Measurements from ENCODE around the gene CSRP1. TPM values are rescaled to one million over a fixed set of nuclear protein-coding genes. Genes with fewer than 3 reads are reported as not detected.
"Not testable (repeated sequence)": the region's sequence is repeated elsewhere in the genome, so short reads cannot be mapped to it uniquely, and the experiment has no call there.

The CSRP1 gene
- total RNA-seq, 1 donor from 2014 or later, result 67.7 TPM

DNA sequence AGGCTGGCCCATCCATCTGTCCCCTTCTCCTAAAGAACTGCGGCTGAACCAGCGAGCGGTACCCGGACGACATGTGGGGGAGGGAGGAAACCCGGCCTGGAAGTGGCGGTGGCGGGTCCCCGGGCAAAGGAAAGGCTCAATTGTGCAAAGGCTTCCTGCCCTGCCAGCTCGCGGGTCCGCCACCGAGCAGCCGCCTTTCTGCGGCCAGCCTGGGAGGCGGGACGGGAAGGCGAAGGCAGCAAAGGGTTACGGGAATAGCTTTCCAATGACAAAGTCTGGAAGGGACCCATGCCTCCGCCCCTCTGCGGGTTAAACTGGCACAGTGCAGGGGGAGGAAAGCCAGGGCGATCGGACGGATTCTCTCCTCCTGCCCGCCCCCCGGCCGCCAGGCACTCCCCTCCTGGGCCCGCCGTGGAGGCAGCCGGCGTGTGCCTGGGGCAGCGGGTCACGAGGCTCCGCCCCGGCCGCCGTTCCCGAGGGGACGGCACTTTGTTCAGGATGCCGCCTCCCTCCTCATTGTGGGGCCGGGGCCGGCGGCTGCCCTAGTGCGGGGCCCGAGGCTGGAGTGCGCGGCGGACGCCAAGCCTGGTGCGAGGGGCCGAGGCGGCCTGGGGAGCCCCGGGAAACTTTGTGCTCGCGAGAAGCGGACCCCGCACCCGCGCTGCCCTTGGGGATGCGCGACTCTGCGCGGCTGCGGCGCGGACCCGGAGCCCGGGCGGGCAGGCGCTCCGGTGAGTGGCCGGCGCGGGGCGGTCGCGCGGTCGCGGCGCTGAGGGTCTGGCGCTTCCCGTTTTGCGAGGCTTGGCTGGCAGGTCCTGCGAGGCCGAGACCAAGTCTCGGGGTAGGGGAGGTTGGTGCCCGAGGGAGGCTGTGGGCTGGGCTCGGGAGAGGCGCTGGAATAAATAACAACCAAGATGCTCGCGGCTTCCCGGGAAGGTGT, 32.0 kb upstream of the CSRP1 start, which contains the start of gene NAV1:
Gene NAV1 (plus strand): TSS at position 516 of the 940 bp plus-strand sequence. CDS start 83,758 bp downstream, outside the sequence.
- DNase-seq (ENCODE audit: low spot score), result peak; percentile 54

DNA sequence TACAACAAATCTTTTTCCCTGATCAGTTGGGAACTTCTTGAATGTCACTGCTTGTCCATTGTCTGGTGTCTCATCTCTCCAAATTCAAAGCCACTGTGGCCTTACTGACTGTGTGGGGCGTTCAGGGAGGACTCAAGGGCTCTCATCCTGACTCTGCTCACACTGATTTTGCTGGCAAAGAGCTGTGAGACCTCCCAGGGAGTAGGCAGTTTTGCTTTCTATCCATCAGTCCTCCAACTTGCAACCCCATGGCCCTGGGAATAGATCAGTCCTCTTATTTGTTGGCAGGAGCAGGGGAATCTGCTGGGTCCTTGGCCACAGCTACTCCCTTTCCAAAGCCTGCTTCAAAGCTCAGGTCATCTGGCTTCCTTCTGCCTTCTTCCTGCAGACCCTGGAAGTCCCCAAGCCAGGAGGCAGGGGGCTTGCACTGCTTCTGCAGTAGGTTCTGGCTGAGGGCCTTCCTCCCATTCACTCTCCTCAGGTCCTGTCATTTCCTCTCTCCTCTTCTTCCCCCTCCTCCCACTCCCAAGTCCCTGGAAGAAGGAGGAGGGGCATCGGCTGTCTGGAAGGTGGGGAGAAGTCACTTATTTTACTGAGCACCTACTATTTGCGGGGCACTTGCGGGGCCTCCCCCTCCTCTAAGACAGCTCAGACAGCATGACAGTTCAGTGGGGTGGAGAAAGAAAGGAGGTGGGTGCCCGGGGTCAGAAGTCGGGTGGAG, 31.1 kb upstream of the CSRP1 start:
- ATAC-seq (peak; percentile 7), DNase-seq (ENCODE audit: low spot score) (no peak)

More for the DNA sequence above, 32.0 kb upstream of the CSRP1 start, which contains the start of gene NAV1:
- ATAC-seq, result peak; percentile 80

DNA sequence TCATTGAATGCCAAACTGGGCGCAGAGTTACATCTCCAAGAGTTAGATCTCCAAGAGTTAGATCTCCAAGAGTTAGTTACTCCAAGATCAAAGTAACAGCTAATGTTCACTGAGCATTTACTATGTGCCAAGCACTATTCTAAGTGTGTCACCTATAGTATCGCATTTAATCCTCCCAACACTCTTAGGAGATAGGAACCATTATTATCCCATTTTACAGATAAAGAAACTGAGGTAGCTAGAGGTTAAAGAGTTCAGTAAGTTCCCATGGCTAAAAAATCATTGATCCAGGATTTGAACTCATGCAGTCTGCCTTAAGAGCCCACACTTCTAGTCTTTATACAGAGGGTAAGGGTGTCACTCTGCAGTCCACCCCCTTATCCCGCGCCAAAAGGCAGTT, 30.5 kb upstream of the CSRP1 start:
- no peak for DNase-seq (ENCODE audit: low spot score)
- no peak for ATAC-seq

DNA sequence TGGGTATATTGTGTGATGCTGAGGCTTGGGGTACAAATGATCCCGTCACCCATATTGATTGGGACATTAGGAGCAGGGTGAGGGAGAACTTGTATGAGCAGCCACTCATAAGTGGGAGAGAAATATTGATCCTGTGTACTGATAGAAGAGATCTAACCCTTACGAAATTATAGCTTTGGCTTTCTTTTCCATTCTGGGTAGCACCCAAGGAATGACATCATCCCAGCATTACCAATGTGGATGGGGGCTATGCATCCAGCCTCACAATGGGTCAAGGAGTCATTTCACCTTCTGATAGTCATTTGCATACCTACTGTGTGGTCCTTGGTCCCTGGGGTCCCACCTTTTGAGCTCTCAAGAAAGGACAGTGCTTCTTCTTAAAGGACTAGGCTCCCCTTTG, 30.1 kb upstream of the CSRP1 start:
- DNase-seq (ENCODE audit: low spot score), result no peak
- no peak for ATAC-seq

DNA sequence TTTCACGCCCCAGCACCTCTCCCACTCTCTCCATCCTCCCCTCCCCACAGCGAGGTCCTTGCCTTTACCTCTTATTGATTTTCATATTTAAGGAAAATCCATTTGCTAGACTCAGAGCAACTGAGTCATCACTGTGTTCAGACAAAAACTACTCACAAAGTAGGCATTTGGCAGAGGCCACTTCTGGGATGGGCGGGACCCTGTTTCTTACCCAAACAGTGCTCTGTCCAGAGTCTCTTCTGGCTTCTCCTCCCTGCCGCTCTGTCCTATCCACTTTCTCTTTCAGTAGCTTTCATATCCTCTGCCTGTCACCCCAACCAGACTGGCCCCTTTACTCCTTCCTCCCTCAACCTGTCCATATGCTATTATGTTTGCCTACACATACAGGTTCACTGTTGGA, 29.6 kb upstream of the CSRP1 start:
- peak; percentile 21 for ATAC-seq

DNA sequence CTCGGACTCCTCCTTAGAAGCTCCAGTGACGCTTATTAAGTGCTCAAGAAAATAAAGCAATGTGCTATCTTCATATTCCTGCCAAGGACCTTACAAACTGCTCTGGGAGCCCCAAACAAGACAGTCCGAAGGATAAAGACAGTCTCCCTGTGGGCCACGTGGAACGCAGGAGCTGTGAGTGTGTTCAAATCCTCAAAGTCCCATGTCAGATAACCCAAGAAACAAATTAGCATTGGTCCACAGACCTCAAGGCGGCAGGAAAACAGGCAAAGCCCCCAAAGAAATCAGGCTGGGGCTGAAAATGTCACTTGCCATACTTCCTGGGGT, 29.0 kb upstream of the CSRP1 start:
- no peak for DNase-seq (ENCODE audit: low spot score)
- no peak for ATAC-seq

More for the DNA sequence above, 29.6 kb upstream of the CSRP1 start:
- DNase-seq (ENCODE audit: low spot score), result no peak

DNA sequence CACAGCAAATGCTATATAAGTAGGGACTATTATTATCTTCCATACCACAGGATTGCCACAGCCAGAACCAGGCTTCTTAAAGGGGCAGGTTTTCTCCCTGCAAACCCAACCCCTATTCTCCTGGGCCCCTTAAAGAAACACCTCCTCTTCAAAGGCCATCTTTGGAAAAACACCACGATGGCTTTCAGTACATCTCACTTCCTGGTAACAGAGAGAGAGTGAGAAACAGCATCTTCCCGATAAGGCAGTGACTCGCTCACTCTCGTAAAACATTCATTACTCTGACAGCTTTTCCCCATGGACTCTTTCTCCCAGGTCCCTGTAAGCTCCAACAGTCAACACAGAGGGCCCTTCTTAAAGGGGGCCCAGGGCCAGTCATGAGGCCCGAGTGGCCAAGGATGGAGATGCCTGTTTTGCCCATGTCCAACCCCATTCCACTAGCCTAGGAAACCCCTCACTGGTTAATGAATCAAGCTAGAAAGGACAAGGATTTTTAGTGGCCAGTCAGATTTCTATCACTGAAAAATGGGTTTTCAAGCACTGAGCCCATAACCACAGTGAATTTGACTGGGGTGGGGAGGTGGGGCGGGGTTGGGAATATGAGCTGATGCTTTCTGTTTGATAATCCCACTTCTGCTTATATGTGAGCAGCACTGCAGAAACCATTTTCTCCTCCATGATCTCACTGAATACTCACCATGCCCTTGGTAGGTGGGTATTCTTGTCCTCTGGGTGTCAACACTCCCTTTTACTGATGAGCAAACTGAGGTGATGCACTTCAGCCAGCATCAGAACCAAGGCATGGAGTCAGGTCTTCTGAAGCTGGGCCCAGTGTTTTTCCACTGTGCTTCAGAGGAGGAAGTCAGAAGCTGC, 28.4 kb upstream of the CSRP1 start:
- ATAC-seq (no peak), DNase-seq (ENCODE audit: low spot score) (no peak)

DNA sequence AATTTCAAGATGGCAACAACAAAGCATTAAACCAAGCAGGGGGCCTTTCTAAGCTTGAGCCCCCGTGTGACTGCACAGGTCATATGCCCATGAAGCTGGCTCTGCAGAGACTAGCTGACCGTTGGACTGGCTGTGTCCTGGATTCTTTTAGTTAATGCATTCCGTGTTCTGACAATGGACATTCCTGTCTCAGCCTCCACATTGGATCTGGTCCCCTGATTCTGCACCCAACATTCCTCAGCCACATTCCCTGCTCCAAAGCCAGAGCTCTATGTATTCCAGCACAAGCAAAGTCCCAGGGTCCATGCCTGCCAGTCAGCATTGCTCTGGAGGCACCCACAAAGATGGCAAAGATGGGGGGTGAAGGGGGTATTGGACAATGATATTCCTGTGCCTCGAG, 26.9 kb upstream of the CSRP1 start:
- ATAC-seq (no peak), DNase-seq (ENCODE audit: low spot score) (no peak)

DNA sequence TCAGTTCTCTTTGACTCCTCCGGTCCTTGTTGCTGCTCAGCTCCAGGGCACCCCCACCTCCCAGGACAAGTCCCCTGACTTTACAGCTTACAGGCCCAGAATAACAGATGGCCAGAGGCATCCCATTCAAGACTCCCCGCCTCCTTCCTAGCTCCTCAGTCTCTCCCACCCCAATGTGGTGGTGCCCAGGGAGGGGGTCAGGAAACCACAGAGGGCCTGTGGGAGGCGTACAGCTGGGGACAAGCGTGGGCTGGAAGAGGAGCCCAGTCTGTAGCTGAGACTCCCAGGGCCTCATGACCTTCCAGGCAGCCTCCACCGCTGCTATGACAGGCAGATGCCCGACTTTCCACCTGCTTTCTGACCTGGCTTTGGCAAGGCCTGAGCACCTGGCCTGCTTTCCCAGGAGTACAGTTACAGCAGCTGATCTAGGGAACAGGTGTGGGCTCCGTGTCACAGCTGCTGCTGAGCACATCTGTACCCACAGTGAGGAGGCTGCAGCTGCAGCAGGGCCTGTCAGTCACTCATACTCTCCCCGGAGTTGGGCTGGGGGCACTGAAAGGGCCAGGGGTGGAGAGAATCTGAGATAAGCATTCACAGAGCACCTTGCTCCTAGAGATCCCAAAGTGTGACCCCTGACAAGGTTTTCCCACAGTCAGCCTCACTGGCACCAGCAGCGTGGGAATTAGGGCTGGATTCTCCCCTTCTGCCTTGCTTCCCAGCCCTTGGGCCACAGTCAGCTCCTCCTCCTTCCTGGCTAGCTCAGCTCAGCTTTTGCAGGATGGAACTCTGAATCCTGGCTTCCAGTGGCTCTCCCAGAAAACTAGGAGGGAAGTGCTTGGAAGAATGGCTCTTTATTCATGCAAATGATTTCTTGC, 24.9 kb upstream of the CSRP1 start:
- ATAC-seq (no peak), DNase-seq (ENCODE audit: low spot score) (no peak)

DNA sequence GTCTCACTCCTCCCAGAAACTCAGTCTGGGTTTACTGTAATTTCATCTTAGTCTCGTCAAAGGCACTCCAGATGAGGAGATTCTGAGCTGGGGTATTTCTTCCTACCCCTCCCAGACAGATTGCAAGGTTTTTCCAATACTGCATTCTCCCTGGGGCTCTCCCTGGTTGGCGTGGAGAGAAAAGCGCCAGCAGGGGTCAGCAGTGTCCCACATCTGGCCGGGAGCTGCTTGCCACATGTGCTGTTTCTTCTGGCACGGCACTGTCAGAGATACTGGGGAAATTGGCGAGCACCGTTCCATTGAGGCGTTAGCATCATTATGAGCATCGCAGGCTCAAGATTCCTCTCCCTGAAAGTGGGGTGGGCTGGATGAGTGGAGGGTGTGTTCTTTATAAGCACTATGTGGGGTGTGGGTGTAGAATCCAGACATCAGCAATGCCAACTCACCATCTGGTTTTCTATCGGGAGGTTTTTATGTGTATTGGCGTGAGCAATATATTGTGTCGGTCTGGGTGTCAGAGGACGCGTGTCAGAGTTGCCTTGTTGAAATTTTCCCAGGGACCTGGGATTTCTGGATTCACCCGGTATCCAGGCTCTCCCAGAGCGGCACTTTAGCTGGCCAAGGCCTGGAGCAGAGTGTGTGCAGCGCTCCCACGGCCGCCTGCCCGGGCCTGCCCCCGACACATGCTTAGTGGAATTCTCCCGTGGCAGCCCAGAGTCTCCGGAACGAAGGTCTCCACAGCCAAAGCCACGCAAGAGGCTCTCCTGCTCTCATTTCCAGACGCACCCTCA, 24.0 kb upstream of the CSRP1 start:
- DNase-seq (ENCODE audit: low spot score) (peak; percentile 61), ATAC-seq (peak; percentile 87)

DNA sequence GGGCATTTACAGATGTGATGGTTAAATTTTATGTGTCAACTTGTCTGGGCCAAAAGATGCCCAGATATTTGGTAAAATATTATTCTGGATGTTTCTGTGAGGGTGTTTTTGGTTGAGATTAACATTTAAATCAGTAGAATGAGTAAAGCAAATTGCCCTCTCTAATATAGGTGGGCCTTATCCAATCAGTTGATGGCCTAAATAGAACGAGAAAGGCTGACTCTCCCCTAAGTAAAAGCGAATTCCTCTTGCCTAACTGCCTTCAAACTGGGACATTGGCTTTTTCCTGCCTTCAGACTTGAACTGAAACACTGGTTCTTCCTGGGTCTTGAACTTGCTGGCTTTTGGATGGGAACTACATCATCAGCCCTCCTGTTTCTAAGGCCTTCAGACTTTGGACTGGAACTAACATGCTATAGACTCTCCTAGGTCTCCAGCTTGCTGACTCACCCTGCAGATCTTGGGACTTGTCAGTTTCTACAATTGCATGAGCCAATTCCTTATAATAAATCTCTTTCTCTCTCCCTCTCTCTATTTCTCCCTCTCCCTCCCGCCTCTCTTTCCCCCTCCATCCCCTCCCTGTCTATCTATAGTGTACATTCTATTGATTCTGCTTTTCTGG, 21.8 kb upstream of the CSRP1 start:
- DNase-seq (ENCODE audit: low spot score) (no peak), ATAC-seq (no peak)

DNA sequence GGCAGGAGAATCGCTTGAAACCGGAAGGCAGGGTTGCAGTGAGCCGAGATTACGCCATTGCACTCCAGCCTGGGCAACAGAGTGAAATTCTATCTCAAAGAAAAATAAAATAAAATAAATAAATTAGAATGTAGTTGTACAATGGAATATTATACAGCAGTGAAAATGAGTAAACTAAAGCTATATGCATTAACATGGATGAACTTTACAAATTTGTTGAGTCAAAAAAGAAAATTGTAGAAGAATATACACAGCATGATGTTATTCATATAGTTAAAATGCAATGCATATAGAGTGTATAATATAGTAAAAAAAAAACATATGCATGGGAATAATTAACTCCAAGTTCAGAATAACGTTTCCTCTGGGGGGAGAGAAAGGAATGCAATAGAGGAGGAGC, 21.0 kb upstream of the CSRP1 start:
- no peak for DNase-seq (ENCODE audit: low spot score)
- ATAC-seq, result no peak

DNA sequence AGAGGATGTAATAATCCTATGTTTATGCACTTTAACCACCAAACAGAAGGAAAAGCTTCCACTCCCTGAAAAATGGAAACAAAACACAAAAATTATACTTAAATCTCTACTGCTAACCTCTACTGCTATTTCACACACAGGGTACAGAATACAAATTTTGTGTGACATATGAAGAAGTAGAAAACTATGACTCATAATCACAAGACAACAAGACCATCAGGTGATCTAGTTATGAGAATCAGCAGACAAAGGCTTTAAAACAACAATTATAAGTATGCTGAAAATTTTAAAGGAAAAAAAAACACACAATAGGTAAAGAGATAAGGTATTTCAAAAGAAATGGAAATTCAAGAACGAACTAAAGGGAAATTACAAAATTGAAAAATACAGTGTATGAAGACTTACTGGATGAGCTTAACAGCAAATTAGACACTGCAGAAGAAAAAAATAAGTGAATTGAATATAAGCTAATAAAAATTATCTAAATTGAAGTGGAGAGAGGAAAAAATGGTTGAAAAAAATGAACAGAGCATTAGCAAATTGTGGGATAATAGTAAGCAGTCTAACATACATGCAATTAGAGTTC, 18.4 kb upstream of the CSRP1 start:
- DNase-seq (ENCODE audit: low spot score) (no peak), ATAC-seq (no peak)

DNA sequence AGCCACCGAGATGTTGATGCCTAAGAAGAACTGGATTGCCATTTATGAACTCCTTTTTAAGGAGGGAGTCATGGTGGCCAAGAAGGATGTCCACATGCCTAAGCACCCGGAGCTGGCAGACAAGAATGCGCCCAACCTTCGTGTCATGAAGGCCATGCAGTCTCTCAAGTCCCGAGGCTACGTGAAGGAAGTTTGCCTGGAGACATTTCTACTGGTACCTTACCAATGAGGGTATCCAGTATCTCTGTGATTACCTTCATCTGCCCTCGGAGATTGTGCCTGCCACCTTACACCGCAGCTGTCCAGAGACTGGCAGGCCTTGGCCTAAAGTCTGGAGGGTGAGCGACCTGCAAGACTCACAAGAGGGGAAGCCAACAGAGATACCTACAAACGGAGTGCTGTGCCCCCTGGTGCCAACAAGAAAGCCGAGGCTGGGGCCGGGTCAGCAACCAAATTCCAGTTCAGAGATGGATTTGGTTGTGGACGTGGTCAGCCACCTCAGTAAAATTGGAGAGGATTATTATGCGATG, 13.2 kb upstream of the CSRP1 start:
- ATAC-seq; DNase-seq (ENCODE audit: low spot score): not testable (repeated sequence)

DNA sequence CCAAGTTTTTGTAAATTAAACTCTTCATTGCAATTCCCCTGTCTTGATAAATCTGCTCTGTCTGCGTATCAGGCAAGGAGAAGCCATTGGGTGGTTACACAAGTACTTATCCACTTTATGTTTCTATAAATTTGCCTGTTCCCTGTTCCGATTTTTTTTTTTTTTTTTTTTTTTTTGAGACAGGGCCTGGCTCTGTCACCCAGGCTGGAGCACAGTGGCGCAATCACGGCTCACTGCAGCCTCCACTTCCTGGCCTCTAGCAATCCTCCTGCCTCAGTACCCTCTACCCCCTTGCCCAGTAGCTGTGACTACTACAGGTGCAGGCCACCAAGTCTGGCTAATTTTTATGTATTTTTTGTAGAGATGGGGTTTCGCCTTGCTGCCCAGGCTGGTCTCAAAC, 11.1 kb upstream of the CSRP1 start:
- ATAC-seq, result no peak

DNA sequence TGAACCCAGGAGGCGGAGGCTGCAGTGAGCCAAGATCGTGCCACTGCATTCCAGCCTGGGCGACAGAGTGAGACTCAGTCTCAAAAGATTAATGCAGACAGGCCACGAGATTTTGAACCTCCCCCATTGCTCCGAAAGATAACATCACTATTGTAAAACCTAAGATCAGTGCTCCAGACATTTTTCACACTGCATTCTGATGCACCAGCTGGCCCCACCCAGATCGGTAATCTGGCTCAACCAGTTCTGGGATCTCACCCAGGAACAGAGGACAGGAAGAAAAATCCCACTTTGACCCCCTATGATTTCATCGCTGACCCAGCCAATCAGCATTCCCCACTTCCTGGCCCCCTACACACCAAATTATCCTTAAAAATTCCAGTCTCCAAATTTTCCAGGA, 10.7 kb upstream of the CSRP1 start:
- DNase-seq (ENCODE audit: low spot score) (no peak), ATAC-seq (no peak)

More for the DNA sequence above, 11.1 kb upstream of the CSRP1 start:
- DNase-seq (ENCODE audit: low spot score), result no peak

DNA sequence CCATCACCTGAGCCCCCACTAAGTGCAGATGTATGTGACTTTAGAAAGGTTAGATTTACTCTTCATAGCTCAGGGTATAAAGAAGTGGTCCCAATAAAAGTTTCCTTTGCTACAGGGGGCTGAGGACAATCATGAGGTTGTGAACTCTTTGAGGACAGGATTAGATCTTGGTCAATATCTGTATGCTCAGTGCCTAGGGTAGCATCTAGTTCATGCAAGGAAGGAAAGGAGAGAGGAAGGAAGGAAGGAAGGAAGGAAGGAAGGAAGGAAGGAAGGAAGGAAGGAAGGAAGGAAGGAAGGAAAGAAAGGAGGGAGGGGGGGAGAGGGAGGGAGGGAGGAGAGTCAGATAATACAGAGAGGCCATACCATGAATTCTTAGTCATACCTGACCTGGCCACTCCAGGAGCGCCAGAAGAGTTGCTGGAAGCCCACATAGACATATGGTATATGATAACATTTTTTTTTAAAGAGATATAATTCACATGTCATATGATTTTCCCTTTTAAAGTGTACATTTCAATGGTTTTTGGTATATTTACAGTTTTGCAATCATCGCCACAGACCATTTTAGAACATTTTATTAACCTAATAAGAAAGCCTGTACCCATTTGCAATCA, 9.7 kb upstream of the CSRP1 start:
- DNase-seq (ENCODE audit: low spot score) (no peak), ATAC-seq (no peak)

DNA sequence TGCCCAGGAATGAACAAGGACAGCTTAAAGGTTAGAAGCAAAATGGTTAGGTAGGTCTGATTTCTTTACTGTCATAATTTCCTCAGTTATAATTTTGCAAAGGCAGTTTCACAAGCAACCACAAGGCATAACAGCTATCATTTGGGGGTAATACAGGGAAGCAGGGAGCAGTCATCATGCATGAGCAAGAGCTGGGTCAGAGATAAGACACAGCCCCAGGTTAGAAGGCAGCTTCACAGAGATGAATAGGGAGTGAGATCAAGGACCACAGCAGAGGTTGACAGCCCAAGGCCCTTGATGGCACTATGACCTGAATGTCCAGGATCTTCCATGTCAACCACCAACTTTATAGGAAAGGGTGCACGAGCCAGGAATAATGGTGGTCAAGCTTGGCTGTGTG, 9.0 kb upstream of the CSRP1 start:
- ATAC-seq (no peak), DNase-seq (ENCODE audit: low spot score) (no peak)

Measured in left lobe of liver (tissue), 2 donors.